Stomach (tissue), 9 donors: Measurements from ENCODE around the gene TBC1D16. TPM values are rescaled to one million over a fixed set of nuclear protein-coding genes. Genes with fewer than 3 reads are reported as not detected.

Experiments used
- DNase-seq, 2 donors: peaks; one replicate each; pipeline versions ENCODE4 v3.0.0 to v3.0.0-alpha.2; 2013 to 2019
- H3K27ac ChIP-seq, 5 donors: fragments of 200-600 bp in 4 of 5; sonication (generic) in 4 of 5; one replicate each; pipeline ENCODE4 v1.5.1; 2013 to 2019; ENCODE audit warnings: mild to moderate bottlenecking in 1 of 5, moderate library complexity in 1 of 5
- H3K27me3 ChIP-seq, 3 donors: fragments of 200-600 bp; sonication (generic); one replicate each; pipeline ENCODE4 v1.5.1; 2017 to 2019; ENCODE audit warnings: mixed run types in 1 of 3
- H3K36me3 ChIP-seq, 4 donors: fragments of 200-600 bp; sonication (generic); 1 replicate in 3 of 4; 2 replicates in 1 of 4; pipeline ENCODE4 v1.5.1; 2016 to 2019
- H3K4me1 ChIP-seq, 4 donors: fragments of 200-600 bp; sonication (generic); one replicate each; pipeline ENCODE4 v1.5.1; 2016 to 2019
- H3K4me3 ChIP-seq, 4 donors: fragments of 200-600 bp; sonication (generic) in 3 of 4; one replicate each; pipeline ENCODE4 v1.5.1; 2016 to 2019; ENCODE audit warnings: mild to moderate bottlenecking in 1 of 4
- H3K9me3 ChIP-seq, 4 donors: fragments of 200-600 bp; sonication (generic); one replicate each; pipeline ENCODE4 v1.5.1; 2016 to 2019
- CTCF ChIP-seq, 7 experiments: fragments of 450-650 bp in 4 of 7; fragments of 200-600 bp in 3 of 7; sonication (generic) in 3 of 7; IDR thresholded peaks; one replicate each; pipeline ENCODE4 v1.5.1; 2016 to 2019; ENCODE audit warnings: antibody characterized with exemption in 7 of 7, control low read depth in 2 of 7, mild to moderate bottlenecking in 1 of 7
- EP300 ChIP-seq: sonication (generic); formaldehyde crosslinking; IDR thresholded peaks from one replicate; pipeline ENCODE4 v1.6.1; 2017; ENCODE audit warnings: antibody characterized with exemption
- POLR2A ChIP-seq, 4 donors: fragments of 450-650 bp; IDR thresholded peaks; one replicate each; pipeline ENCODE4 v1.6.1; 2016; ENCODE audit warnings: antibody characterized with exemption in 4 of 4, control low read depth in 2 of 4, mild to moderate bottlenecking in 1 of 4, moderate library complexity in 1 of 4
- POLR2AphosphoS5 ChIP-seq, 3 donors: sonication (generic); formaldehyde crosslinking; IDR thresholded peaks; one replicate each; pipeline ENCODE4 v1.6.1; 2016; ENCODE audit warnings: antibody characterized with exemption in 3 of 3
- WGBS, 5 donors: extraction: QIAGEN DNeasy Blood & Tissue Kit in 3 of 5; methylation state at CpG; one replicate each; pipeline versions ENCODE4 v1.1.5 to v1.1.7; 2013 to 2018; 5-methylcytosine and 5-hydroxymethylcytosine counted together
- intact Hi-C: fragments of 100-400 bp; cut with DNase I; formaldehyde crosslinking; loops from one replicate; pipeline ENCODE4 v1.15.1; 2023; ENCODE audit warnings: low total_unique reads
- polyA plus RNA-seq, 3 donors: library from polyadenylated mRNA; stranded (reverse); fragments of 200-250 nt; gene quantifications; one replicate each; pipeline ENCODE4 v1.2.3, GENCODE V29; 2013
- total RNA-seq, 5 donors: library from RNA; depleted of rRNA; stranded (reverse); fragments of >200 nt; gene quantifications; one replicate each; pipeline versions ENCODE4 v1.1.0 to v1.2.3, GENCODE V29; 2014 to 2016
- donor health status: healthy with polysubstance abuse.
- donor health status: Bipolar disorder and iron deficiency.
- donor health status: healthy.

TBC1D16 gene
- total and polyA plus RNA-seq, 8 donors, result 3.0 to 22.2 (median 16.8) TPM

GRCh38 chr17:79917902-79918484 lies 117.7 kb downstream of the TBC1D16 start:
- TF ChIP-seq EP300 (no peak), POLR2AphosphoS5 (IDR thresholded peaks at IDR 0.05) (no peak), POLR2A (IDR thresholded peaks at IDR 0.05) (no peak), CTCF (IDR thresholded peaks at IDR 0.05) (no peak)
- Histone ChIP-seq H3K4me3 (no peak overlapping the region), H3K4me1 (peaks cover 28 to 58% (median 54%) of the 10 kb centered on the region in 4 donors), H3K9me3 (no peaks in the 10 kb centered on the region), H3K27ac (peak overlapping the region in 3 of 5 donors; percentile 82 to 86 (median 83)), H3K36me3 (no peaks in the 10 kb centered on the region), H3K27me3 (peaks cover 0 to 70% (median 19%) of the 10 kb centered on the region in 3 donors)
- intact Hi-C loops, result loop anchor here (10.0 kb wide), 1 partner anchor 113 kb away; no protein-coding TSS in a partner anchor
- no peak for DNase-seq
- 88 to 95% (median 90%) methylated on average over 4 to 14 of the region's 14 CpGs for WGBS, 5 donors

- WGBS, 5 donors, result 88 to 90% (median 89%) methylated on average over 18 of the region's 18 CpGs
Measured at GRCh38 chr17:79916991-79917901, 118.4 kb downstream of the TBC1D16 start.

GRCh38 chr17:79916506-79916905 lies 119.2 kb downstream of the TBC1D16 start:
- H3K4me1 ChIP-seq, result peaks cover 25 to 48% (median 42%) of the 10 kb centered on the region in 4 donors
- H3K9me3 ChIP-seq, result no peaks in the 10 kb centered on the region
- intact Hi-C loops, result loop anchor here (10.0 kb wide), 1 partner anchor 112 kb away; no protein-coding TSS in a partner anchor
- WGBS, 5 donors, result 51 to 73% (median 67%) methylated on average over 6 of the region's 6 CpGs
- DNase-seq, result no peak
- peak overlapping the region in 3 of 5 donors; percentile 3 to 74 (median 43) for H3K27ac ChIP-seq
- no peak overlapping the region for H3K4me3 ChIP-seq
- H3K27me3 ChIP-seq, result peaks cover 0 to 61% (median 11%) of the 10 kb centered on the region in 3 donors
- no peaks in the 10 kb centered on the region for H3K36me3 ChIP-seq
- TF ChIP-seq POLR2A (IDR thresholded peaks at IDR 0.05) (no peak), POLR2AphosphoS5 (IDR thresholded peaks at IDR 0.05) (no peak), EP300 (no peak), CTCF (IDR thresholded peaks at IDR 0.05) (no peak)

More at GRCh38 chr17:79916991-79917901, 118.4 kb downstream of the TBC1D16 start:
- H3K36me3 ChIP-seq, result no peaks in the 10 kb centered on the region
- H3K9me3 ChIP-seq, result no peaks in the 10 kb centered on the region
- DNase-seq, result no peak
- peaks cover 28 to 55% (median 50%) of the 10 kb centered on the region in 4 donors for H3K4me1 ChIP-seq
- no peak overlapping the region for H3K4me3 ChIP-seq
- TF ChIP-seq POLR2A (IDR thresholded peaks at IDR 0.05) (no peak), EP300 (no peak), CTCF (IDR thresholded peaks at IDR 0.05) (no peak), POLR2AphosphoS5 (IDR thresholded peaks at IDR 0.05) (no peak)
- peak overlapping the region in 1 of 5 donors; percentile 74 for H3K27ac ChIP-seq
- intact Hi-C loops, result loop anchor here (10.0 kb wide), 1 partner anchor 112 kb away; no protein-coding TSS in a partner anchor
- H3K27me3 ChIP-seq, result peaks cover 0 to 69% (median 17%) of the 10 kb centered on the region in 3 donors

GRCh38 chr17:79915850-79916430 lies 119.7 kb downstream of the TBC1D16 start:
- 22 to 37% (median 31%) methylated on average over 10 to 23 of the region's 23 CpGs for WGBS, 5 donors
- peaks cover 0 to 56% (median 11%) of the 10 kb centered on the region in 3 donors for H3K27me3 ChIP-seq
- H3K36me3 ChIP-seq, result no peaks in the 10 kb centered on the region
- H3K4me3 ChIP-seq, result no peak overlapping the region
- peak in 4 of 7 experiments; percentile 10 to 70 (median 44) for TF ChIP-seq CTCF (IDR thresholded peaks at IDR 0.05)
- no peak for TF ChIP-seq POLR2A (IDR thresholded peaks at IDR 0.05)
- TF ChIP-seq EP300, result no peak
- TF ChIP-seq POLR2AphosphoS5 (IDR thresholded peaks at IDR 0.05), result peak in 2 of 3 donors; percentile 53 to 90
- peaks cover 25 to 42% (median 38%) of the 10 kb centered on the region in 4 donors for H3K4me1 ChIP-seq
- peak; percentile 88 to 95 for DNase-seq
- peak overlapping the region in 3 of 5 donors; percentile 43 to 74 (median 67) for H3K27ac ChIP-seq
- H3K9me3 ChIP-seq, result no peaks in the 10 kb centered on the region
- intact Hi-C loops, result loop anchor here (10.0 kb wide), 1 partner anchor 111 kb away; no protein-coding TSS in a partner anchor
